Mesothelial cell of epicardium (in vitro differentiated cells): Measurements from ENCODE around the gene HOXA10. TPM values are rescaled to one million over a fixed set of nuclear protein-coding genes. Genes with fewer than 3 reads are reported as not detected.

Experiments used
- DNase-seq, 2 experiments: peaks; one replicate each; pipeline ENCODE4 v3.0.0; 2021; ENCODE audit warnings: low spot score in 2 of 2; ENCODE audit not compliant: unreplicated experiment in 2 of 2
- H3K27ac Mint-ChIP-seq: 2 replicates; pipeline ENCODE4 v1.8.0; 2021; ENCODE audit warnings: mixed read lengths
- H3K27me3 Mint-ChIP-seq: 2 replicates; pipeline ENCODE4 v1.8.0; 2021; ENCODE audit warnings: low read depth, mixed read lengths
- H3K36me3 Mint-ChIP-seq: 2 replicates; pipeline ENCODE4 v1.8.0; 2021; ENCODE audit warnings: mixed read lengths
- H3K4me1 Mint-ChIP-seq: 2 replicates; pipeline ENCODE4 v1.8.0; 2021; ENCODE audit warnings: mixed read lengths
- H3K4me3 Mint-ChIP-seq: 2 replicates; pipeline ENCODE4 v1.8.0; 2021; ENCODE audit warnings: mild to moderate bottlenecking, moderate library complexity, mixed read lengths
- H3K9me3 Mint-ChIP-seq: 2 replicates; pipeline ENCODE4 v1.8.0; 2021; ENCODE audit warnings: mixed read lengths
- CTCF ChIP-seq: fragments of 200-600 bp; sonication (generic); IDR thresholded peaks from one replicate; pipeline ENCODE4 v1.5.0; 2021; ENCODE audit warnings: antibody characterized with exemption; ENCODE audit not compliant: unreplicated experiment
- total RNA-seq: library from RNA; stranded (reverse); gene quantifications from 3 replicates; pipeline ENCODE4 v1.2.1, GENCODE V29; 2021

HOXA10 gene
- total RNA-seq, 1 donor from 2014 or later = 14.4 TPM

DNA sequence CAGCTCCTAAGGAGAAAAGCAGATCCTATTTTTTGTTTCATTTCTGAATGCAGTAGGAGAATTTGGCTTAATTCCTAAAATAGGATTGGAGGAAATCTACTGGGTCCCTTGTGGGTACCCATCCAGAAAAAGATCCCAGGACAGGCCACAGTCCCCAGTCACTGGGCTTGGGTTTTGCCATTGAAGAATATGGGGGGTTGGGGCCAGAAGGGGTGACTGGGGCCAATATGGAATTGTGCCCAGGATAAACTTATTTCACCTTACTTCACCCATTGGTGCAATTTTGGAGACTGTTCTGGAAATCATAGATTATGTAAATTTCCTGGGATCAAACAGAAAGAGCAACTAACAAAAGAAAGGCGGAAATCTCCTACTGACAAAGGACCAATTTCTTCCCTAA is 35.6 kb downstream of the HOXA10 start:
- Mint-ChIP-seq H3K36me3 (peaks cover 43% of the 10 kb centered on the region), H3K27me3 (no peaks in the 10 kb centered on the region), H3K4me1 (peaks cover 70% of the 10 kb centered on the region), H3K9me3 (no peaks in the 10 kb centered on the region), H3K4me3 (peak overlapping the region; percentile 87), H3K27ac (peak overlapping the region; percentile 100)
- peak in 1 of 2 experiments; percentile 33 for DNase-seq
- TF ChIP-seq CTCF = no peak

DNA sequence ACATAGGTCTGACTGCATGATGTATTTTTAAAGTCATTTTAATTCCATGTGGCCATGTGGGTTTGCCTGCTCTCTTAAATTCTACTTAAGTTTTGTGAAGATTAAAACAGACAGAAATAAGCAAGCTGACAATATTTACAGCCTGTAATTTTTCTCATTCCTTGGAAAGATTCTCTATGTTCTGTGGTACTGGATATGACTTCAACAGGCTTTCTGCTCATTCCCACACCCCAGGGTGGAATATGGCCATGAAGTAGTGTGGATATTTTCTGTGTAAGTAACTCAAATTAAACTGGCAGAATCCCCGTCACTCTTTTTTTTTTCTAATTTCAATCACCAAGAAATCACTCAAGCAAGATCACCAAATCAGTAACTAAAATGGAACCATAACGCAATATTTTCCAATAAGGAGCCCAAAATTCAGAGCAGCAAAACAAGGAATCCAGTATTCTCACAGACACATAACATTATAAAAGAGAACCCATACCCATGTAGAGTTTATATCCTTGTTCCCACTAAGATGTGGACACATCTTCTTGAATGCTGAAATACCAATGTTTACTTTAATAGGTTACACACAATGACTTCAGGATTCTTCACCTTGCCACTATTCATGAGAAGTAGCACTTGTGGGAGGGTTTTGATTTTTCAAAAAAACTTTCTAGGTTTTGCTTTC is 36.3 kb downstream of the HOXA10 start:
- peaks cover 77% of the 10 kb centered on the region for H3K4me1 Mint-ChIP-seq
- peak overlapping the region; percentile 100 for H3K27ac Mint-ChIP-seq
- H3K4me3 Mint-ChIP-seq = peak overlapping the region; percentile 87
- H3K36me3 Mint-ChIP-seq = peaks cover 40% of the 10 kb centered on the region
- H3K9me3 Mint-ChIP-seq = no peaks in the 10 kb centered on the region
- H3K27me3 Mint-ChIP-seq = no peaks in the 10 kb centered on the region
- TF ChIP-seq CTCF = no peak
- DNase-seq = peak in 1 of 2 experiments; percentile 13

GRCh38 chr7:27134392-27134791 is 39.7 kb downstream of the HOXA10 start:
- Mint-ChIP-seq H3K4me1 (peaks cover 79% of the 10 kb centered on the region), H3K4me3 (peak overlapping the region; percentile 87), H3K36me3 (peaks cover 18% of the 10 kb centered on the region), H3K9me3 (no peaks in the 10 kb centered on the region), H3K27ac (peak overlapping the region; percentile 100), H3K27me3 (no peaks in the 10 kb centered on the region)
- TF ChIP-seq CTCF = no peak
- no peak for DNase-seq

DNA sequence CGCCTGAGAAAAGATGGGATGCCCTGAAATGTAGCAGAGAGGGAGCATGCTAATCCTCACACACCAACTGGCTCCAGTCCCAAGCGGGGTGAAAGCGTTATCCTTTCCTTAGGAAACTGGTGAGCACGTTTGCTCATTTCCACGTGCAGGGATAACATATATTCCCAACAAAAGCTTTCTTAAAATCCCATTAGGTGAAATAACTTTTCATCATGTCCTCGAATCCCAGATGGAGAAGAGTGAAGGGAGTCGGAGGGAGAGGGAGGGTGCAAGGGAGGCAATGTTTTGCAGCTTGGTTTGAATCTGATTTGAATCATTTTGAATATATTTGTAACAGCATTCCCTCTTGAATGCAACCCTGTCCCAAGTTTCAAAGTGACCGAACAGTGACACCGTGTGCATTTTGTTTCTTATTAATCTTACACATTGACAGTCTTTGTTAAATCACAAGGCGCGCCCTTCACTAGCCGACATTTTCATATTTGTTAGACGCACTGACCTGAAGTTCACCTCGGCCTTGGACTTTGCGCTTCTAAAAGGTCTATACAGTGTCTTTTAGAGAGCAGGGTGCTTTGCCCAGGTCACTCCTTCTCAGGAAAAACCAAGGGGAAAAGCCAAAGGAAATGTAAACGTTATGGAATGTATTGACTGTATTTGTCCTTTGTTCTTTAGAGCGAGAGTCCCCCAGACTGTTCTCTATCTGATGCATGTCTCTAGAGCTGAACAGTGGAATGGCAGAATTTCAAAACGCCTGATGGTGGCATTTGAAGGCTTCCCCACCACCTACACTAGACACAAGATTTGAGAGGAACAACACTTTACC is 40.5 kb downstream of the HOXA10 start:
- no peak for TF ChIP-seq CTCF
- Mint-ChIP-seq H3K4me1 (peaks cover 84% of the 10 kb centered on the region), H3K27ac (peak overlapping the region; percentile 100), H3K36me3 (peaks cover 20% of the 10 kb centered on the region), H3K9me3 (no peaks in the 10 kb centered on the region), H3K27me3 (no peaks in the 10 kb centered on the region), H3K4me3 (peak overlapping the region; percentile 87)
- no peak for DNase-seq

DNA sequence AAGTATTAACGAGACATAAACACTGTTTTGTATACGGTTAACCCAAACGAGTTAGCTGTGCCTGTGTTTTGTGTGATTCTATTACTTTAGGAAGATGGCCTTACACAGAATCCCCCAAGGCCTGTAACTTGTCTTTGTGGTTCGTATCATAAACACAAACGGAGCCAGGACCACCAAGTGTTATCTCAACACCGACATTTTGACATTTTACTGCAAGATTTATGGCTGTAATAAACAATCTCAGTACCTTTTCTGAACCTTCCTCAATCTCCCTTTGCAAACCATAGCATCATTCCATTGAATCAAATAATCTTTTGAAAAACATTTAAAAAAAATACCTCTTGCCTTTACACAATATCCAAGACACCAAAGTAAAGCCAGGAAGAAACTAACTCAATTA is 41.1 kb downstream of the HOXA10 start:
- Mint-ChIP-seq H3K4me1 (peaks cover 84% of the 10 kb centered on the region), H3K27ac (peak overlapping the region; percentile 100), H3K4me3 (peak overlapping the region; percentile 87), H3K27me3 (no peaks in the 10 kb centered on the region), H3K9me3 (no peaks in the 10 kb centered on the region), H3K36me3 (peaks cover 17% of the 10 kb centered on the region)
- no peak for TF ChIP-seq CTCF
- DNase-seq = no peak
